ENCODE measurements around the gene KCNMA1. TPM values are rescaled to one million over a fixed set of nuclear protein-coding genes. Genes with fewer than 3 reads are reported as not detected.

The KCNMA1 gene
- total and polyA plus RNA-seq, 4 experiments from 2014 or later: 0.26 TPM; not detected in 3

DNA sequence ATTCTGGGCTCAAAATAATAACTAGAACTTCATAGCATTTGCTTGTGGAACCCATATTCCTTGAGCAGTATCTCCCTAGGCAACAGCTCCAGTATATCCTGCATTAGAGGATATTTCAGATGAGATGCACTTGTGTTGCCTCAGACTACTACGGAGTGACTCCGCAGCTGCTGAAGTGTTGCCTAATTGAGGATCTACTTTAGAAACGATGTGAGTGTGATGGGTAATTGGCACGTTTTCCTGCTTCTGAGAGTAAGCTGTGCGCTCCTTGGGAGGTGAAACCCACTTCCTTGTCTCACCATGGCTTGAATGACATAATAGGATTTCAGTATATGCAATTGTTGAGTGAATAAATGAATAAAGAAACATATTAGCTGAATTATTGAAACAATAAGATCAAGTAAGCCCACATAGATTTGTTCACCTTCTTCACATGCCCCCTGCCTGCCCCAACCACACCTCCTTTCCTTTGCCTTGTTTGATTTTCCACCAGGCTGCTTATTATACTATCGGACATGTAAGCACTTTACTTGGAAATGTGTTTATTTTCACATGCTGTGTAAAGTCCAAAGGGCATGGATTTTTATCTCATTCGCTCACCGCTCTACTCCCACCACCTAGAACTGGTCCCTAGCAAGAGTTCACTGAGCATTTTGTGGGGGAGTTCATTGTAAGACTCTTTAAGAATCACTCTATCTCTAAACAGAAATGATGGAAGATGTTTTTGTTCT, 303.8 kb downstream of the KCNMA1 start:
- intact Hi-C loops (cut with micrococcal nuclease): no loop called here
- Histone ChIP-seq H3K9me3 (ENCODE audit: control insufficient read depth in 1 of 2, low read length in 2 of 2) (no peaks in the 10 kb centered on the region), H3K4me3 (ENCODE audit: low read length in 2 of 2) (no peak overlapping the region), H3K27me3 (ENCODE audit: insufficient read depth, low read length) (no peaks in the 10 kb centered on the region), H3K36me3 (ENCODE audit: insufficient read depth, low read length) (no peaks in the 10 kb centered on the region), H3K27ac (ENCODE audit: low read depth, low read length) (no peak overlapping the region), H3K4me1 (ENCODE audit: insufficient read depth, low read length) (no peaks in the 10 kb centered on the region)
- Mint-ChIP-seq H3K4me1 (no peaks in the 10 kb centered on the region), H3K4me3 (no peak overlapping the region), H3K27ac (no peak overlapping the region), H3K9me3 (peaks cover 0 to 5% (median 0%) of the 10 kb centered on the region in 8 donors), H3K36me3 (no peaks in the 10 kb centered on the region), H3K27me3 (peaks cover 0 to 2% of the 10 kb centered on the region in 2 donors)
- DNase-seq: no peak
- ChIA-PET POLR2A (ENCODE audit: partially characterized antibody) (no interaction called here), CTCF (ENCODE audit: partially characterized antibody) (no interaction called here)

DNA sequence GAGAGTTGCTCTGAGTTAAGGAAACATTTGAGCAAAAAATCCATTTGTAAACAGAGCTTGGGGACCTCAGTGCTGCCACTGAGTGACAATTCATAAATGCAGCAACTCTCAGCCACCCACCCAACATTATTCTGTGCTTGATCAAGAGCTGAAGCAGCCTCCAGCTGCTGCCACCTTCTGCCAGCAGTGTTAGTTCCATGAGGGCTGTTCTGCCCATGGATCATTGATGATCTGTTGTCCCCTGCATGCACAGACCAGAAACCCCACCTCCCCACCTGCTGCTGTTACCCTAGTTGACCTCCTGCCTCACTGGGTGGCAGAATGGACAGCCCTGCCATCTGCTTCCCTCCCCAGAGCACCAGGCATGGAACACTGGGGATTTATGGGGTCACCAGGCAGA, 305.4 kb downstream of the KCNMA1 start:
- H3K36me3 ChIP-seq (ENCODE audit: insufficient read depth, low read length): no peaks in the 10 kb centered on the region
- no peak overlapping the region for H3K4me3 Mint-ChIP-seq
- no peaks in the 10 kb centered on the region for H3K4me1 Mint-ChIP-seq
- peak overlapping the region in 1 of 7 donors; percentile 34 for H3K27ac Mint-ChIP-seq
- ChIA-PET CTCF (ENCODE audit: partially characterized antibody) (no interaction called here), POLR2A (ENCODE audit: partially characterized antibody) (no interaction called here)
- no peaks in the 10 kb centered on the region for H3K9me3 ChIP-seq (ENCODE audit: control insufficient read depth in 1 of 2, low read length in 2 of 2)
- no peak overlapping the region for H3K4me3 ChIP-seq (ENCODE audit: low read length in 2 of 2)
- H3K36me3 Mint-ChIP-seq: no peaks in the 10 kb centered on the region
- no peak overlapping the region for H3K27ac ChIP-seq (ENCODE audit: low read depth, low read length)
- H3K9me3 Mint-ChIP-seq: peaks cover 0 to 4% (median 0%) of the 10 kb centered on the region in 8 donors
- intact Hi-C loops (cut with micrococcal nuclease): no loop called here
- DNase-seq: no peak
- peaks cover 0 to 2% of the 10 kb centered on the region in 2 donors for H3K27me3 Mint-ChIP-seq
- no peaks in the 10 kb centered on the region for H3K4me1 ChIP-seq (ENCODE audit: insufficient read depth, low read length)
- H3K27me3 ChIP-seq (ENCODE audit: insufficient read depth, low read length): no peaks in the 10 kb centered on the region

DNA sequence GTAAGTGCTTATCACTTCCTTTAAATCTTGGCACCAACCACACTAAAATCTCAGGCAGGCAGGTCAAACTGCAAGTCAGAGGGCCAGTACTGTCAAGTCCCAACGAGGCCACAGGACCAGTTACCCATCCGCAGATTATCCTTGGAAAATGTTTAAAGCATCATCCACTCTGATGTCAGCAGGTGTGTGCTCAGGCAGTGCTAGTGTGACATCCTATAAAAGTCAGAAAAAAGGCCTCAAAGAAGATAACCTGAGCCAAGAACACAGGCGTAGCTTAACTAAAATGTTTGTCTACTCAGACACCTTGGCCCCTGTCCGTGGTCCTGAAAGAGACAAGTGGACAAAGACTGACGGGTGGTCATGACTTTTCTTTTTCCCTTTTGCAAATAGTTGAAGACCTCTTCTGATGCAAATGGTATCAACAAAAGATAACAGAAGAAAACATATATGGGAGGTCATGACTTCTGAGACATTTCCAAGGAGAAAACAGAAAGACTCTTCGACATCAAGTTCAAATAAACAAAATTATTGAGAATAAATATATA, 309.3 kb downstream of the KCNMA1 start:
- Histone ChIP-seq H3K36me3 (ENCODE audit: insufficient read depth, low read length) (no peaks in the 10 kb centered on the region), H3K4me1 (ENCODE audit: insufficient read depth, low read length) (no peaks in the 10 kb centered on the region), H3K27ac (ENCODE audit: low read depth, low read length) (no peak overlapping the region), H3K9me3 (ENCODE audit: control insufficient read depth in 1 of 2, low read length in 2 of 2) (no peaks in the 10 kb centered on the region), H3K4me3 (ENCODE audit: low read length in 2 of 2) (no peak overlapping the region), H3K27me3 (ENCODE audit: insufficient read depth, low read length) (no peaks in the 10 kb centered on the region)
- Mint-ChIP-seq H3K27ac (no peak overlapping the region), H3K27me3 (no peaks in the 10 kb centered on the region), H3K36me3 (no peaks in the 10 kb centered on the region), H3K9me3 (peaks cover 0 to 4% (median 1%) of the 10 kb centered on the region in 8 donors), H3K4me1 (no peaks in the 10 kb centered on the region), H3K4me3 (no peak overlapping the region)
- DNase-seq: no peak
- intact Hi-C loops (cut with micrococcal nuclease): no loop called here
- ChIA-PET POLR2A (ENCODE audit: partially characterized antibody) (no interaction called here), CTCF (ENCODE audit: partially characterized antibody) (no interaction called here)

DNA sequence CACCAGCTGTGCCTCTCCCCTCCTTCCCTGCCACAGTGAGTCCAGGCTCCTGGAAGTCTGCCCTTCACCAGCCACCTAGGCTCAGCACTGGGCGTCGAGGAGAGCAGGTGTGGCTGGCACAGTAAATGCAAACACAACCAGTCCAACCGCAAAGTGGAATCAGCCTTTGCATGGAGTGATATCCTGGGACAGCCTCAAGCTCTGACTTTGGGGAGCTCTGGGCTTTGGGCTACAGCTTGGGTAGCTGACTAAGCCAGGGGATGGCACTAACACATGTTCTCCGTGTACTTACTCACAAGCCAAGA, 312.4 kb downstream of the KCNMA1 start:
- Mint-ChIP-seq H3K4me1 (no peaks in the 10 kb centered on the region), H3K9me3 (peaks cover 0 to 5% (median 1%) of the 10 kb centered on the region in 8 donors), H3K36me3 (no peaks in the 10 kb centered on the region), H3K4me3 (no peak overlapping the region), H3K27me3 (no peaks in the 10 kb centered on the region), H3K27ac (no peak overlapping the region)
- Histone ChIP-seq H3K27ac (ENCODE audit: low read depth, low read length) (no peak overlapping the region), H3K36me3 (ENCODE audit: insufficient read depth, low read length) (no peaks in the 10 kb centered on the region), H3K27me3 (ENCODE audit: insufficient read depth, low read length) (no peaks in the 10 kb centered on the region), H3K4me1 (ENCODE audit: insufficient read depth, low read length) (no peaks in the 10 kb centered on the region), H3K4me3 (ENCODE audit: low read length in 2 of 2) (no peak overlapping the region), H3K9me3 (ENCODE audit: control insufficient read depth in 1 of 2, low read length in 2 of 2) (no peaks in the 10 kb centered on the region)
- ChIA-PET POLR2A (ENCODE audit: partially characterized antibody) (no interaction called here), CTCF (ENCODE audit: partially characterized antibody) (no interaction called here)
- intact Hi-C loops (cut with micrococcal nuclease): no loop called here
- no peak for DNase-seq

DNA sequence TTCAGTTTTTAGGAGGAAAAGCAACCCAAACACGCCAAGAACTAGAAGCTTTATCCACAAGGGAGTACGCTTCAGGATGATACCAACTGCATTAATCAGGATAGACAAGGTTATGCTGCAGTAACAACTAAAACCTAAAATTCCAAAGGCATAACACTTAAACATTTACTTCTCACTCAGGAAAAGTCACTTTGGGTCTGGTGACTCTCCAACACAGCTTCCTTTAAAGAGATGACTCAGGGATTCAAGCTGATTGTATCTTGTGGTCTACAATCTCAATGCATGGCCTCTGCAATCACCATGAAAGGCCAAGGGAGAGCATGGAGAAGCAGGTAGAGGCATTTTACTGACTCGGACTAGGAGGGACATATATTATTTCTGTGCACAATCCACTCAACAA, 315.8 kb downstream of the KCNMA1 start:
- DNase-seq: no peak
- ChIA-PET POLR2A (ENCODE audit: partially characterized antibody) (no interaction called here), CTCF (ENCODE audit: partially characterized antibody) (no interaction called here)
- Mint-ChIP-seq H3K27ac (no peak overlapping the region), H3K4me3 (no peak overlapping the region), H3K27me3 (no peaks in the 10 kb centered on the region), H3K4me1 (no peaks in the 10 kb centered on the region), H3K36me3 (no peaks in the 10 kb centered on the region), H3K9me3 (peaks cover 0 to 4% (median 0%) of the 10 kb centered on the region in 8 donors)
- H3K9me3 ChIP-seq (ENCODE audit: control insufficient read depth in 1 of 2, low read length in 2 of 2): no peaks in the 10 kb centered on the region
- no peaks in the 10 kb centered on the region for H3K27me3 ChIP-seq (ENCODE audit: insufficient read depth, low read length)
- no peaks in the 10 kb centered on the region for H3K4me1 ChIP-seq (ENCODE audit: insufficient read depth, low read length)
- H3K4me3 ChIP-seq (ENCODE audit: low read length in 2 of 2): no peak overlapping the region
- intact Hi-C loops (cut with micrococcal nuclease): no loop called here
- H3K36me3 ChIP-seq (ENCODE audit: insufficient read depth, low read length): no peaks in the 10 kb centered on the region
- H3K27ac ChIP-seq (ENCODE audit: low read depth, low read length): no peak overlapping the region

DNA sequence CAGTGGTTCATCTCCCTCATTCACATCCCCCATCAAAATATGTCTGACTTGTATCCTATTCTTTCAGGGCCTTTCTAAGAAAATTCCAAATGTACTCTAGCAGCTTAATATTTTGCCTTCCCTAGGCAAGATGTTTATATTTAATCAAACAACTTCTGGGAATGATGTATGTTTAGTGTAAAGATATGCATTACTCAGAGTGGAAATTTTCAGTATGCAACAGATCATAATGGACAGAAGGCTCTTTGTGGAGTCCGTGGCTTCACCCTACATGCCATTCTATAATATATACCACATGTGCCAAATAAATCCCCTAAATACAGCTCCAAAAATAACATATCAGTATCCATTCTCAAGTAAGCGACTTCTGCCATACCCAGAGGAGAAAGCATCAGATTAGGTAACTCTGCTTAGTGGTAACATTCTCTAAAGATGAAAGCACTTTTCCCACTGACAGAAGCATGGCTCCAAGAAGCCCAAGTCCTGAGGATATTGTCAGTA, 316.6 kb downstream of the KCNMA1 start:
- Mint-ChIP-seq H3K4me3 (no peak overlapping the region), H3K9me3 (peaks cover 0 to 6% (median 0%) of the 10 kb centered on the region in 8 donors), H3K36me3 (no peaks in the 10 kb centered on the region), H3K4me1 (no peaks in the 10 kb centered on the region), H3K27me3 (no peaks in the 10 kb centered on the region), H3K27ac (no peak overlapping the region)
- intact Hi-C loops (cut with micrococcal nuclease): no loop called here
- Histone ChIP-seq H3K4me3 (ENCODE audit: low read length in 2 of 2) (no peak overlapping the region), H3K4me1 (ENCODE audit: insufficient read depth, low read length) (no peaks in the 10 kb centered on the region), H3K36me3 (ENCODE audit: insufficient read depth, low read length) (no peaks in the 10 kb centered on the region), H3K9me3 (ENCODE audit: control insufficient read depth in 1 of 2, low read length in 2 of 2) (no peaks in the 10 kb centered on the region), H3K27ac (ENCODE audit: low read depth, low read length) (no peak overlapping the region), H3K27me3 (ENCODE audit: insufficient read depth, low read length) (no peaks in the 10 kb centered on the region)
- CTCF ChIA-PET (ENCODE audit: partially characterized antibody): no interaction called here
- DNase-seq: no peak
- POLR2A ChIA-PET (ENCODE audit: partially characterized antibody): no interaction called here

DNA sequence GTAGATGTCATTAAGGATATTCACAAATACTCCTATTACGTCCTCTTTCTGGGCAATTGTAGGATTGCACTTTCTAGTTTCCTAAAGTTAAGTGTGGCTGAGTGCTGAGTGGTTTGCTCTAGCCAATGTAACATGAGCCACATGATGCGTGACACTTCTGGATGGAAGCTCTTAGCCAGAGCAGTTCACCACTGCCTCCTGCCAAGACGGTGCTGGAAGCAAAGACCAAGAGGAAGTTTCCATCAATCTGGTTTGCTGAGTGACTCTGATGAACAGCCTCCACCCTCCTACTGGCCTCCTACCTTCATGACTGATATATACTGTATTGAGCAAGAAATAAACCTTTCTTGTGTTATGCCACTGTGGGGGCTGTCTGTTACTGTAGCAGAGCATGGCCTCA, 318.1 kb downstream of the KCNMA1 start:
- H3K4me3 Mint-ChIP-seq: no peak overlapping the region

More for the DNA sequence above, 318.1 kb downstream of the KCNMA1 start:
- H3K36me3 Mint-ChIP-seq: no peaks in the 10 kb centered on the region
- Histone ChIP-seq H3K9me3 (ENCODE audit: control insufficient read depth in 1 of 2, low read length in 2 of 2) (no peaks in the 10 kb centered on the region), H3K36me3 (ENCODE audit: insufficient read depth, low read length) (no peaks in the 10 kb centered on the region), H3K4me1 (ENCODE audit: insufficient read depth, low read length) (no peaks in the 10 kb centered on the region), H3K27me3 (ENCODE audit: insufficient read depth, low read length) (no peaks in the 10 kb centered on the region), H3K4me3 (ENCODE audit: low read length in 2 of 2) (no peak overlapping the region), H3K27ac (ENCODE audit: low read depth, low read length) (no peak overlapping the region)
- DNase-seq: no peak
- H3K27me3 Mint-ChIP-seq: no peaks in the 10 kb centered on the region
- no peaks in the 10 kb centered on the region for H3K4me1 Mint-ChIP-seq
- H3K9me3 Mint-ChIP-seq: peaks cover 0 to 5% (median 0%) of the 10 kb centered on the region in 8 donors
- intact Hi-C loops (cut with micrococcal nuclease): no loop called here
- POLR2A ChIA-PET (ENCODE audit: partially characterized antibody): no interaction called here
- H3K27ac Mint-ChIP-seq: no peak overlapping the region
- CTCF ChIA-PET (ENCODE audit: partially characterized antibody): no interaction called here

All from CD4-positive, alpha-beta memory T cell (primary cell).